Measurements from ENCODE around the gene VGLL4.
A peak's percentile ranks its signal among the peaks of the same experiment; 100 is the strongest.

Gene VGLL4

GRCh38 chr3:11508346-11509172 lies 135.2 kb downstream of the VGLL4 start:
- H3K9me3 ChIP-seq (ENCODE audit: insufficient read depth, low read length) = no peaks in the 10 kb centered on the region
- H3F3A ChIP-seq (ENCODE audit: insufficient read depth) = 0 out of 2 replicates have a peak, but pooled peaks cover 8% of the 10 kb centered on the region
- H3K9me2 ChIP-seq (replicated peaks; ENCODE audit: insufficient read depth, low read length) = no peaks in the 10 kb centered on the region
- no peaks in the 10 kb centered on the region for H3K27me3 ChIP-seq (ENCODE audit: low read length)
- H3K27ac ChIP-seq (ENCODE audit: low read depth, low read length) = peak overlapping the region; percentile 64
- no peaks in the 10 kb centered on the region for H3K36me3 ChIP-seq (ENCODE audit: low read length)
- H2AFZ ChIP-seq (ENCODE audit: low read depth, low read length, severe bottlenecking) = no peak overlapping the region
- H4K20me1 ChIP-seq (ENCODE audit: low read depth, low read length) = no peaks in the 10 kb centered on the region
- H3K9ac ChIP-seq (ENCODE audit: low read length) = no peak overlapping the region
- no peak overlapping the region for H3K4me3 ChIP-seq (ENCODE audit: insufficient read depth, low read length, poor library complexity, severe bottlenecking)
- TF ChIP-seq, protein P1, sequence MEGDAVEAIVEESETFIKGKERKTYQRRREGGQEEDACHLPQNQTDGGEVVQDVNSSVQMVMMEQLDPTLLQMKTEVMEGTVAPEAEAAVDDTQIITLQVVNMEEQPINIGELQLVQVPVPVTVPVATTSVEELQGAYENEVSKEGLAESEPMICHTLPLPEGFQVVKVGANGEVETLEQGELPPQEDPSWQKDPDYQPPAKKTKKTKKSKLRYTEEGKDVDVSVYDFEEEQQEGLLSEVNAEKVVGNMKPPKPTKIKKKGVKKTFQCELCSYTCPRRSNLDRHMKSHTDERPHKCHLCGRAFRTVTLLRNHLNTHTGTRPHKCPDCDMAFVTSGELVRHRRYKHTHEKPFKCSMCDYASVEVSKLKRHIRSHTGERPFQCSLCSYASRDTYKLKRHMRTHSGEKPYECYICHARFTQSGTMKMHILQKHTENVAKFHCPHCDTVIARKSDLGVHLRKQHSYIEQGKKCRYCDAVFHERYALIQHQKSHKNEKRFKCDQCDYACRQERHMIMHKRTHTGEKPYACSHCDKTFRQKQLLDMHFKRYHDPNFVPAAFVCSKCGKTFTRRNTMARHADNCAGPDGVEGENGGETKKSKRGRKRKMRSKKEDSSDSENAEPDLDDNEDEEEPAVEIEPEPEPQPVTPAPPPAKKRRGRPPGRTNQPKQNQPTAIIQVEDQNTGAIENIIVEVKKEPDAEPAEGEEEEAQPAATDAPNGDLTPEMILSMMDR (IDR thresholded peaks at IDR 0.05; ENCODE audit: insufficient read depth, low read length, poor library complexity, severe bottlenecking) = no peak
- no peak for TF ChIP-seq EZH2phosphoT487 (conservative IDR thresholded peaks at IDR 0.05; ENCODE audit: low read length)
- no peaks in the 10 kb centered on the region for H3K79me2 ChIP-seq (ENCODE audit: insufficient read depth, low read length)
- peak overlapping the region; percentile 36 for H3K4me2 ChIP-seq (ENCODE audit: low read depth, low read length, poor library complexity, severe bottlenecking)

- Histone ChIP-seq H3K27ac (ENCODE audit: low read depth, low read length) (no peak overlapping the region), H3F3A (ENCODE audit: insufficient read depth) (0 out of 2 replicates have a peak, but pooled peaks cover 8% of the 10 kb centered on the region), H3K79me2 (ENCODE audit: insufficient read depth, low read length) (no peaks in the 10 kb centered on the region), H3K4me3 (ENCODE audit: insufficient read depth, low read length, poor library complexity, severe bottlenecking) (no peak overlapping the region), H3K36me3 (ENCODE audit: low read length) (no peaks in the 10 kb centered on the region), H3K9me3 (ENCODE audit: insufficient read depth, low read length) (no peaks in the 10 kb centered on the region), H2AFZ (ENCODE audit: low read depth, low read length, severe bottlenecking) (no peak overlapping the region), H3K4me2 (ENCODE audit: low read depth, low read length, poor library complexity, severe bottlenecking) (no peak overlapping the region), H3K9me2 (replicated peaks; ENCODE audit: insufficient read depth, low read length) (no peaks in the 10 kb centered on the region), H3K9ac (ENCODE audit: low read length) (no peak overlapping the region), H3K27me3 (ENCODE audit: low read length) (no peaks in the 10 kb centered on the region), H4K20me1 (ENCODE audit: low read depth, low read length) (no peaks in the 10 kb centered on the region)
- no peak for TF ChIP-seq EZH2phosphoT487 (conservative IDR thresholded peaks at IDR 0.05; ENCODE audit: low read length)
- TF ChIP-seq, protein P1 (IDR thresholded peaks at IDR 0.05; ENCODE audit: insufficient read depth, low read length, poor library complexity, severe bottlenecking) = no peak
Measured at GRCh38 chr3:11507719-11508118, 136.0 kb downstream of the VGLL4 start.
